Endothelial cell of umbilical vein (primary cell): Measurements from ENCODE around the gene SLC35B4. TPM values are rescaled to one million over a fixed set of nuclear protein-coding genes. Genes with fewer than 3 reads are reported as not detected.

Experiments
- BruUV-seq: library from RNA; stranded (reverse); fragments of 400-500 nt; replicated peaks from 2 replicates; lab custom pipeline; 2021; lab: Mats Ljungman, UMichigan
- CTCF ChIA-PET: fragments of 300-600, 350-600 bp; sonication (Branson Sonifier 250); formaldehyde crosslinking; loops from one replicate; lab custom pipeline; 2021; ENCODE audit warnings: antibody characterized with exemption, inconsistent platforms; lab: Charles Lee
- POLR2A ChIA-PET: fragments of 300-600, 350-600 bp; sonication (Branson Sonifier 250); formaldehyde crosslinking; loops from one replicate; lab custom pipeline; 2021; ENCODE audit warnings: antibody characterized with exemption, inconsistent platforms; lab: Charles Lee
- DNase-seq: peaks from one replicate; pipeline ENCODE4 v3.0.0-alpha.2; 2011; ENCODE audit warnings: low read depth, low spot score
- FAIRE-seq: peaks from 2 replicates; lab custom pipeline; 2011; peaks lifted over from hg19 to GRCh38; lab: Jason Lieb, UNC
- H2AFZ ChIP-seq: 2 replicates; pipeline ENCODE4 v1.6.0; 2012; ENCODE audit warnings: low read depth, low read length, control low read depth, inconsistent platforms
- H3K27ac ChIP-seq: 2 replicates; pipeline ENCODE4 v1.5.1; 2011; ENCODE audit warnings: low read depth, mild to moderate bottlenecking, control low read depth, low read length, moderate library complexity; ENCODE audit not compliant: insufficient read depth
- H3K27me3 ChIP-seq, 2 experiments: 2 replicates each; pipeline versions ENCODE4 v1.6.0 to v1.6.1; 2011; ENCODE audit warnings: low read length in 2 of 2, mixed read lengths in 1 of 2; ENCODE audit not compliant: control insufficient read depth in 2 of 2, insufficient read depth in 2 of 2
- H3K36me3 ChIP-seq, 2 experiments: 2 replicates in 1 of 2; 3 replicates in 1 of 2; pipeline ENCODE4 v1.5.1; 2011; ENCODE audit warnings: low read length in 2 of 2, mild to moderate bottlenecking in 1 of 2, moderate library complexity in 1 of 2; ENCODE audit not compliant: control insufficient read depth in 2 of 2, insufficient read depth in 2 of 2; ENCODE audit errors: extremely low read depth in 1 of 2
- H3K4me1 ChIP-seq: 3 replicates; pipeline ENCODE4 v1.5.1; 2011; ENCODE audit warnings: mild to moderate bottlenecking, low read length; ENCODE audit not compliant: control insufficient read depth, insufficient read depth; ENCODE audit errors: extremely low read depth
- H3K4me2 ChIP-seq: 2 replicates; pipeline ENCODE4 v1.6.1; 2011; ENCODE audit warnings: low read length, control low read depth, mixed read lengths; ENCODE audit not compliant: insufficient read depth
- H3K4me3 ChIP-seq, 3 experiments: fragments of 200-600 bp in 1 of 3; sonication (generic), shearing (Covaris generic) in 1 of 3; replicated peaks in 1 of 3; 2 replicates each; pipeline ENCODE4 v1.5.1; 2011 to 2016; ENCODE audit warnings: control low read depth in 3 of 3, low read length in 3 of 3, mild to moderate bottlenecking in 2 of 3, inconsistent platforms in 1 of 3, low read depth in 1 of 3, moderate library complexity in 1 of 3; ENCODE audit not compliant: insufficient read depth in 1 of 3
- H3K79me2 ChIP-seq: 2 replicates; pipeline ENCODE4 v1.6.0; 2012; ENCODE audit warnings: low read length, inconsistent platforms; ENCODE audit not compliant: control insufficient read depth, insufficient read depth
- H3K9ac ChIP-seq: replicated peaks from 2 replicates; pipeline ENCODE3; 2011; ENCODE audit warnings: low read length, control low read depth; ENCODE audit not compliant: insufficient read depth; ENCODE audit errors: extremely low read depth
- H3K9me1 ChIP-seq: replicated peaks from 3 replicates; pipeline ENCODE4 v1.6.0; 2011; ENCODE audit warnings: mild to moderate bottlenecking, low read length; ENCODE audit not compliant: control insufficient read depth, insufficient read depth; ENCODE audit errors: extremely low read depth
- H3K9me3 ChIP-seq: replicated peaks from 2 replicates; pipeline ENCODE4 v1.5.1; 2012; ENCODE audit warnings: low read length, inconsistent platforms; ENCODE audit not compliant: control insufficient read depth, insufficient read depth
- H4K20me1 ChIP-seq: replicated peaks from 2 replicates; pipeline ENCODE3; 2011; ENCODE audit warnings: mild to moderate bottlenecking, low read length; ENCODE audit not compliant: control insufficient read depth, insufficient read depth; ENCODE audit errors: extremely low read depth
- EZH2 ChIP-seq: IDR thresholded peaks from 2 replicates; pipeline ENCODE4 v1.6.1; 2012; ENCODE audit warnings: borderline replicate concordance, low read depth, mild to moderate bottlenecking, moderate library complexity, low read length, inconsistent platforms; ENCODE audit not compliant: severe bottlenecking
- FOS ChIP-seq: IDR thresholded peaks from 2 replicates; pipeline ENCODE4 v1.6.1; 2011; ENCODE audit warnings: mild to moderate bottlenecking, low read length, moderate library complexity, borderline replicate concordance; ENCODE audit not compliant: insufficient read depth
- GATA2 ChIP-seq: IDR thresholded peaks from 2 replicates; pipeline ENCODE4 v1.7.0; 2011; ENCODE audit warnings: low read depth, mild to moderate bottlenecking, moderate library complexity, mixed read lengths, low read length; ENCODE audit not compliant: insufficient read length, insufficient read depth
- JUN ChIP-seq: IDR thresholded peaks from 2 replicates; pipeline ENCODE4 v1.6.1; 2011; ENCODE audit warnings: borderline replicate concordance, low read depth; ENCODE audit not compliant: insufficient read length, insufficient read depth
- MAX ChIP-seq: IDR thresholded peaks from 2 replicates; pipeline ENCODE4 v1.6.1; 2011; ENCODE audit not compliant: insufficient read depth, insufficient read length
- MYC ChIP-seq: IDR thresholded peaks from one replicate; pipeline ENCODE4 v1.6.1; 2011; ENCODE audit warnings: mild to moderate bottlenecking, low read depth, low read length
- POLR2A ChIP-seq: IDR thresholded peaks from 2 replicates; pipeline ENCODE4 v1.6.1; 2012; ENCODE audit warnings: low read depth, mild to moderate bottlenecking, control low read depth, low read length
- POLR2AphosphoS5 ChIP-seq: IDR thresholded peaks from 2 replicates; pipeline ENCODE4 v1.6.1; 2012; ENCODE audit warnings: low read depth, mild to moderate bottlenecking, control low read depth, low read length, moderate library complexity; ENCODE audit not compliant: insufficient read depth
- dilution Hi-C: fragments of 300-500 bp; cut with MboI; formaldehyde crosslinking; loops from one replicate; pipeline ENCODE4 v1.15.0; 2019; ENCODE audit warnings: low sequenced_read_pairs; ENCODE audit not compliant: extremely low pct_ligation_motif_present
- intact Hi-C: fragments of 100-400 bp; cut with micrococcal nuclease; formaldehyde crosslinking; loops from one replicate; pipeline ENCODE4 v1.10.0; 2022
- polyA plus RNA-seq, 4 experiments: library from polyadenylated mRNA; depleted of rRNA in 3 of 4; stranded (reverse) in 3 of 4; unstranded in 1 of 4; fragments of >200 nt; gene quantifications; 2 replicates each; pipeline versions ENCODE4 v1.2.1 to v1.2.3, GENCODE V29; 2011 to 2012; ENCODE audit warnings: missing spikeins in 1 of 4
- total RNA-seq: library from RNA; stranded (reverse); gene quantifications from 2 replicates; pipeline ENCODE4 v1.2.3, GENCODE V29; 2021
- TF ChIP-seq, protein P1 (sequence below), 2 donors: IDR thresholded peaks; 1 replicate in 1 of 2; 2 replicates in 1 of 2; pipeline ENCODE4 v1.5.1; 2011; ENCODE audit warnings: low read length in 2 of 2, mild to moderate bottlenecking in 2 of 2, moderate library complexity in 2 of 2, control low read depth in 1 of 2, inconsistent platforms in 1 of 2, low read depth in 1 of 2; ENCODE audit not compliant: insufficient read depth in 1 of 2; ENCODE audit errors: extremely low read depth in 1 of 2

SLC35B4 gene
- total and polyA plus RNA-seq, 2 donors (not counting 3 experiments of a cell fraction or from before 2014, with no cell fraction given) = 17.5 to 20.2 TPM

GRCh38 chr7:134300988-134301387, 15.7 kb downstream of the SLC35B4 start:
- H3K4me3 ChIP-seq = no peak overlapping the region
- peaks cover 5 to 8% of the 10 kb centered on the region in 2 experiments for H3K36me3 ChIP-seq
- ChIA-PET POLR2A (no interaction called here), CTCF (no interaction called here)
- no peaks in the 10 kb centered on the region for H3K9me1 ChIP-seq
- no peak overlapping the region for H3K9ac ChIP-seq
- FAIRE-seq (no peak), DNase-seq (no peak)
- H3K79me2 ChIP-seq = no peaks in the 10 kb centered on the region
- no peaks in the 10 kb centered on the region for H4K20me1 ChIP-seq
- no peaks in the 10 kb centered on the region for H3K9me3 ChIP-seq
- BruUV-seq = no TSS peak
- H3K27me3 ChIP-seq = no peaks in the 10 kb centered on the region
- intact Hi-C loops (no loop called here), dilution Hi-C loops (no loop called here)
- no peaks in the 10 kb centered on the region for H3K4me1 ChIP-seq
- no peak overlapping the region for H3K4me2 ChIP-seq
- no peak overlapping the region for H2AFZ ChIP-seq
- TF ChIP-seq EZH2 (no peak), GATA2 (no peak), MAX (no peak), POLR2A (no peak), JUN (no peak), FOS (no peak), POLR2AphosphoS5 (no peak), MYC (no peak)
- TF ChIP-seq, protein P1, sequence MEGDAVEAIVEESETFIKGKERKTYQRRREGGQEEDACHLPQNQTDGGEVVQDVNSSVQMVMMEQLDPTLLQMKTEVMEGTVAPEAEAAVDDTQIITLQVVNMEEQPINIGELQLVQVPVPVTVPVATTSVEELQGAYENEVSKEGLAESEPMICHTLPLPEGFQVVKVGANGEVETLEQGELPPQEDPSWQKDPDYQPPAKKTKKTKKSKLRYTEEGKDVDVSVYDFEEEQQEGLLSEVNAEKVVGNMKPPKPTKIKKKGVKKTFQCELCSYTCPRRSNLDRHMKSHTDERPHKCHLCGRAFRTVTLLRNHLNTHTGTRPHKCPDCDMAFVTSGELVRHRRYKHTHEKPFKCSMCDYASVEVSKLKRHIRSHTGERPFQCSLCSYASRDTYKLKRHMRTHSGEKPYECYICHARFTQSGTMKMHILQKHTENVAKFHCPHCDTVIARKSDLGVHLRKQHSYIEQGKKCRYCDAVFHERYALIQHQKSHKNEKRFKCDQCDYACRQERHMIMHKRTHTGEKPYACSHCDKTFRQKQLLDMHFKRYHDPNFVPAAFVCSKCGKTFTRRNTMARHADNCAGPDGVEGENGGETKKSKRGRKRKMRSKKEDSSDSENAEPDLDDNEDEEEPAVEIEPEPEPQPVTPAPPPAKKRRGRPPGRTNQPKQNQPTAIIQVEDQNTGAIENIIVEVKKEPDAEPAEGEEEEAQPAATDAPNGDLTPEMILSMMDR (IDR thresholded peaks at IDR 0.05; ENCODE audit: extremely low read depth in 1 of 2, insufficient read depth in 1 of 2, low read depth in 1 of 2, low read length in 2 of 2) = no peak
- H3K27ac ChIP-seq = no peak overlapping the region
